ENCODE results near the gene COL1A2. TPM values are rescaled to one million over a fixed set of nuclear protein-coding genes. Genes with fewer than 3 reads are reported as not detected.

COL1A2 gene
- total RNA-seq, 1 donor from 2014 or later: 28.0 TPM

GRCh38 chr7:94354953-94355352 is 39.7 kb upstream of the COL1A2 start:
- no peak overlapping the region for H3K4me3 Mint-ChIP-seq
- no peaks in the 10 kb centered on the region for H3K27me3 ChIP-seq
- no peaks in the 10 kb centered on the region for H3K9me3 ChIP-seq (ENCODE audit: low read depth)
- H3K79me2 ChIP-seq (ENCODE audit: low read depth): no peaks in the 10 kb centered on the region
- no peaks in the 10 kb centered on the region for H3K36me3 ChIP-seq
- no peak overlapping the region for H3K27ac Mint-ChIP-seq
- H3K27me3 Mint-ChIP-seq (ENCODE audit: insufficient read depth, low read depth): peaks cover 4% of the 10 kb centered on the region
- H3K9me3 Mint-ChIP-seq: peaks cover 6% of the 10 kb centered on the region
- H3F3A ChIP-seq (ENCODE audit: low read depth): no peaks in the 10 kb centered on the region
- no peak overlapping the region for H3K4me3 ChIP-seq
- DNase-seq (ENCODE audit: low spot score): no peak
- H3K4me1 ChIP-seq: no peaks in the 10 kb centered on the region
- H3K4me2 ChIP-seq: no peak overlapping the region
- no peak overlapping the region for H3K9ac ChIP-seq
- TF ChIP-seq CTCF (IDR thresholded peaks at IDR 0.05): no peak
- no peak for TF ChIP-seq EZH2 (IDR thresholded peaks at IDR 0.05)
- no peak for TF ChIP-seq EZH2phosphoT487 (IDR thresholded peaks at IDR 0.05)
- no peaks in the 10 kb centered on the region for H4K20me1 ChIP-seq (ENCODE audit: low read depth)
- no peak overlapping the region for H3K27ac ChIP-seq
- H3K4me1 Mint-ChIP-seq: peaks cover 4% of the 10 kb centered on the region
- H2AFZ ChIP-seq (replicated peaks): no peak overlapping the region
- H3K36me3 Mint-ChIP-seq: no peaks in the 10 kb centered on the region

GRCh38 chr7:94355454-94355853 is 39.2 kb upstream of the COL1A2 start:
- H3K36me3 Mint-ChIP-seq: no peaks in the 10 kb centered on the region
- no peaks in the 10 kb centered on the region for H3K9me3 ChIP-seq (ENCODE audit: low read depth)
- H3K9ac ChIP-seq: no peak overlapping the region
- no peaks in the 10 kb centered on the region for H4K20me1 ChIP-seq (ENCODE audit: low read depth)
- no peaks in the 10 kb centered on the region for H3K27me3 ChIP-seq
- no peak overlapping the region for H3K4me3 ChIP-seq
- H3F3A ChIP-seq (ENCODE audit: low read depth): no peaks in the 10 kb centered on the region
- peaks cover 4% of the 10 kb centered on the region for H3K27me3 Mint-ChIP-seq (ENCODE audit: insufficient read depth, low read depth)
- H3K9me3 Mint-ChIP-seq: peaks cover 6% of the 10 kb centered on the region
- H3K4me1 ChIP-seq: no peaks in the 10 kb centered on the region
- TF ChIP-seq EZH2phosphoT487 (IDR thresholded peaks at IDR 0.05) (no peak), EZH2 (IDR thresholded peaks at IDR 0.05) (no peak), CTCF (IDR thresholded peaks at IDR 0.05) (no peak)
- H3K4me2 ChIP-seq: no peak overlapping the region
- no peak overlapping the region for H3K27ac Mint-ChIP-seq
- no peak overlapping the region for H2AFZ ChIP-seq (replicated peaks)
- H3K36me3 ChIP-seq: no peaks in the 10 kb centered on the region
- H3K4me1 Mint-ChIP-seq: peaks cover 4% of the 10 kb centered on the region
- no peaks in the 10 kb centered on the region for H3K79me2 ChIP-seq (ENCODE audit: low read depth)
- H3K4me3 Mint-ChIP-seq: no peak overlapping the region
- H3K27ac ChIP-seq: no peak overlapping the region
- no peak for DNase-seq (ENCODE audit: low spot score)

GRCh38 chr7:94357076-94357475 is 37.6 kb upstream of the COL1A2 start:
- no peaks in the 10 kb centered on the region for H3K36me3 ChIP-seq
- Mint-ChIP-seq H3K36me3 (no peaks in the 10 kb centered on the region), H3K4me1 (peaks cover 4% of the 10 kb centered on the region), H3K4me3 (no peak overlapping the region), H3K27ac (no peak overlapping the region), H3K9me3 (peaks cover 6% of the 10 kb centered on the region), H3K27me3 (ENCODE audit: insufficient read depth, low read depth) (peaks cover 4% of the 10 kb centered on the region)
- H3F3A ChIP-seq (ENCODE audit: low read depth): no peaks in the 10 kb centered on the region
- no peaks in the 10 kb centered on the region for H3K4me1 ChIP-seq
- no peak for DNase-seq (ENCODE audit: low spot score)
- H3K4me3 ChIP-seq: no peak overlapping the region
- H3K9me3 ChIP-seq (ENCODE audit: low read depth): no peaks in the 10 kb centered on the region
- no peaks in the 10 kb centered on the region for H3K27me3 ChIP-seq
- H2AFZ ChIP-seq (replicated peaks): no peak overlapping the region
- TF ChIP-seq EZH2phosphoT487 (IDR thresholded peaks at IDR 0.05) (no peak), CTCF (IDR thresholded peaks at IDR 0.05) (no peak), EZH2 (IDR thresholded peaks at IDR 0.05) (no peak)
- no peaks in the 10 kb centered on the region for H4K20me1 ChIP-seq (ENCODE audit: low read depth)
- H3K9ac ChIP-seq: no peak overlapping the region
- H3K27ac ChIP-seq: no peak overlapping the region
- H3K79me2 ChIP-seq (ENCODE audit: low read depth): no peaks in the 10 kb centered on the region
- H3K4me2 ChIP-seq: no peak overlapping the region
